PC-3 (cell line): ENCODE data around the gene UQCC2. TPM values are rescaled to one million over a fixed set of nuclear protein-coding genes. Genes with fewer than 3 reads are reported as not detected.

Experiments
- ATAC-seq: fragments of 200-7000 bp; cut with Tn5 transposase; 2 replicates; pipeline ENCODE4 v1.9.1; 2020; ENCODE audit warnings: mild to moderate bottlenecking, moderate library complexity
- BruUV-seq: library from RNA; stranded (reverse); fragments of 400-500 nt; replicated peaks from 2 replicates; lab custom pipeline; 2021; lab: Mats Ljungman, UMichigan
- CTCF ChIA-PET: fragments of 300-600 bp; sonication (Branson Sonifier 250); formaldehyde crosslinking; loops from one replicate; lab custom pipeline; 2022; ENCODE audit warnings: antibody characterized with exemption; lab: Charles Lee
- POLR2A ChIA-PET: fragments of 300-600 bp; sonication (Branson Sonifier 250); formaldehyde crosslinking; loops from one replicate; lab custom pipeline; 2022; ENCODE audit warnings: antibody characterized with exemption; ENCODE audit not compliant: unreplicated experiment; lab: Charles Lee
- DNase-seq: peaks from one replicate; pipeline ENCODE4 v3.0.0-alpha.2; 2015
- H2AFZ ChIP-seq: fragments of 300-600 bp; sonication (generic); 2 replicates; pipeline ENCODE4 v1.6.0; 2016; ENCODE audit warnings: antibody characterized with exemption, low read length
- H3F3A ChIP-seq: fragments of 300-600 bp; sonication (generic); one replicate; pipeline ENCODE4 v1.6.0; 2017; ENCODE audit warnings: antibody characterized with exemption, low read length, control low read depth, mild to moderate bottlenecking; ENCODE audit not compliant: unreplicated experiment
- H3K27ac ChIP-seq: fragments of 300-600 bp; sonication (generic); 2 replicates; pipeline ENCODE4 v1.5.1; 2016; ENCODE audit warnings: mild to moderate bottlenecking, low read length
- H3K27me3 ChIP-seq: fragments of 300-600 bp; sonication (generic); 2 replicates; pipeline ENCODE4 v1.6.1; 2016; ENCODE audit warnings: low read length, mixed read lengths
- H3K36me3 ChIP-seq: fragments of 300-600 bp; sonication (generic); 2 replicates; pipeline ENCODE4 v1.6.1; 2016; ENCODE audit warnings: low read depth, mixed run types, low read length, mixed read lengths
- H3K4me1 ChIP-seq: fragments of 300-600 bp; sonication (generic); 2 replicates; pipeline ENCODE4 v1.5.1; 2016; ENCODE audit warnings: low read length; ENCODE audit not compliant: insufficient read depth
- H3K4me2 ChIP-seq: fragments of 300-600 bp; sonication (generic); 2 replicates; pipeline ENCODE4 v1.6.0; 2016; ENCODE audit warnings: low read length
- H3K4me3 ChIP-seq: fragments of 300-600 bp; sonication (generic); 2 replicates; pipeline ENCODE4 v1.5.1; 2016; ENCODE audit warnings: mild to moderate bottlenecking, low read length, mixed read lengths
- H3K79me2 ChIP-seq: fragments of 300-600 bp; sonication (generic); 2 replicates; pipeline ENCODE4 v1.6.1; 2017; ENCODE audit warnings: low read length, mixed read lengths
- H3K9ac ChIP-seq: fragments of 300-600 bp; sonication (generic); 2 replicates; pipeline ENCODE4 v1.6.0; 2016; ENCODE audit warnings: mild to moderate bottlenecking, low read length
- H3K9me2 ChIP-seq: fragments of 300-600 bp; sonication (generic); replicated peaks from 2 replicates; pipeline ENCODE4 v1.6.1; 2016; ENCODE audit warnings: mixed run types, low read length, mixed read lengths
- H3K9me3 ChIP-seq: fragments of 300-600 bp; sonication (generic); 2 replicates; pipeline ENCODE4 v1.6.1; 2016; ENCODE audit warnings: low read length, mixed read lengths
- H4K20me1 ChIP-seq: fragments of 300-600 bp; sonication (generic); 2 replicates; pipeline ENCODE4 v1.6.1; 2016; ENCODE audit warnings: low read length, mixed read lengths
- CTCF ChIP-seq: fragments of 300-600 bp; sonication (generic); conservative IDR thresholded peaks from 2 replicates; pipeline ENCODE4 v1.5.1; 2017; ENCODE audit warnings: antibody characterized with exemption, low read depth, mild to moderate bottlenecking, low read length
- EZH2 ChIP-seq: fragments of 300-600 bp; sonication (generic); IDR thresholded peaks from one replicate; pipeline ENCODE4 v1.6.1; 2017; ENCODE audit warnings: antibody characterized with exemption, mild to moderate bottlenecking, low read length; ENCODE audit not compliant: unreplicated experiment
- EZH2phosphoT487 ChIP-seq: fragments of 300-600 bp; sonication (generic); IDR thresholded peaks from 2 replicates; pipeline ENCODE4 v1.6.1; 2018; ENCODE audit warnings: mild to moderate bottlenecking, antibody characterized with exemption, low read length, borderline replicate concordance
- intact Hi-C: fragments of 100-400 bp; cut with micrococcal nuclease; formaldehyde crosslinking; loops from 2 replicates; pipeline ENCODE4 v1.9.0; 2023
- total RNA-seq: library from RNA; depleted of rRNA; stranded (reverse); fragments of >200 nt; gene quantifications from 2 replicates; pipeline ENCODE4 v1.2.3, GENCODE V29; 2014

UQCC2 gene
- total RNA-seq, 1 experiment from 2014 or later, result 107 TPM

- ChIA-PET POLR2A (no interaction called here), CTCF (interaction anchor here (2.1 kb wide), 1 partner anchor 81 kb away, joined by 10 read pairs; no protein-coding TSS in a partner anchor)
- H3K9me2 ChIP-seq, result no peaks in the 10 kb centered on the region
- H2AFZ ChIP-seq, result no peak overlapping the region
- H3F3A ChIP-seq, result peaks cover 4% of the 10 kb centered on the region
- H3K4me2 ChIP-seq, result no peak overlapping the region
- no peaks in the 10 kb centered on the region for H4K20me1 ChIP-seq
- ATAC-seq, result no peak
- no peaks in the 10 kb centered on the region for H3K79me2 ChIP-seq
- intact Hi-C loops, result no loop called here
- H3K4me3 ChIP-seq, result no peak overlapping the region
- no peak overlapping the region for H3K27ac ChIP-seq
- H3K9me3 ChIP-seq, result no peaks in the 10 kb centered on the region
- H3K27me3 ChIP-seq, result no peaks in the 10 kb centered on the region
- peaks cover 16% of the 10 kb centered on the region for H3K4me1 ChIP-seq
- no peak for DNase-seq
- no TSS peak for BruUV-seq
- TF ChIP-seq CTCF (no peak), EZH2 (no peak), EZH2phosphoT487 (no peak)
- H3K9ac ChIP-seq, result no peak overlapping the region
- peaks cover 34% of the 10 kb centered on the region for H3K36me3 ChIP-seq
Observed at GRCh38 chr6:33670971-33671743, 40.3 kb downstream of the UQCC2 start.

GRCh38 chr6:33670086-33670660 is 41.3 kb downstream of the UQCC2 start:
- H3K27me3 ChIP-seq, result no peaks in the 10 kb centered on the region
- no peak overlapping the region for H2AFZ ChIP-seq
- POLR2A ChIA-PET, result no interaction called here
- no peak overlapping the region for H3K4me2 ChIP-seq
- CTCF ChIA-PET, result interaction anchor here (0.6 kb wide), 1 partner anchor 62 kb away, joined by 8 read pairs; no protein-coding TSS in a partner anchor
- H3K4me1 ChIP-seq, result peaks cover 16% of the 10 kb centered on the region
- no peak for DNase-seq
- peaks cover 31% of the 10 kb centered on the region for H3K36me3 ChIP-seq
- no peak for ATAC-seq
- no peak overlapping the region for H3K9ac ChIP-seq
- intact Hi-C loops, result no loop called here
- no peaks in the 10 kb centered on the region for H3K79me2 ChIP-seq
- H4K20me1 ChIP-seq, result no peaks in the 10 kb centered on the region
- BruUV-seq, result no TSS peak
- H3K9me3 ChIP-seq, result no peaks in the 10 kb centered on the region
- no peak overlapping the region for H3K27ac ChIP-seq
- peaks cover 4% of the 10 kb centered on the region for H3F3A ChIP-seq
- H3K9me2 ChIP-seq, result no peaks in the 10 kb centered on the region
- H3K4me3 ChIP-seq, result no peak overlapping the region
- TF ChIP-seq CTCF (no peak), EZH2phosphoT487 (no peak), EZH2 (no peak)
